NCI-H345 (cell line): ENCODE results near the gene IER2.

Experiments used
- DNase-seq: peaks from one replicate; lab custom pipeline; 2025; lab: John Stamatoyannopoulos, UW

Gene IER2

DNA sequence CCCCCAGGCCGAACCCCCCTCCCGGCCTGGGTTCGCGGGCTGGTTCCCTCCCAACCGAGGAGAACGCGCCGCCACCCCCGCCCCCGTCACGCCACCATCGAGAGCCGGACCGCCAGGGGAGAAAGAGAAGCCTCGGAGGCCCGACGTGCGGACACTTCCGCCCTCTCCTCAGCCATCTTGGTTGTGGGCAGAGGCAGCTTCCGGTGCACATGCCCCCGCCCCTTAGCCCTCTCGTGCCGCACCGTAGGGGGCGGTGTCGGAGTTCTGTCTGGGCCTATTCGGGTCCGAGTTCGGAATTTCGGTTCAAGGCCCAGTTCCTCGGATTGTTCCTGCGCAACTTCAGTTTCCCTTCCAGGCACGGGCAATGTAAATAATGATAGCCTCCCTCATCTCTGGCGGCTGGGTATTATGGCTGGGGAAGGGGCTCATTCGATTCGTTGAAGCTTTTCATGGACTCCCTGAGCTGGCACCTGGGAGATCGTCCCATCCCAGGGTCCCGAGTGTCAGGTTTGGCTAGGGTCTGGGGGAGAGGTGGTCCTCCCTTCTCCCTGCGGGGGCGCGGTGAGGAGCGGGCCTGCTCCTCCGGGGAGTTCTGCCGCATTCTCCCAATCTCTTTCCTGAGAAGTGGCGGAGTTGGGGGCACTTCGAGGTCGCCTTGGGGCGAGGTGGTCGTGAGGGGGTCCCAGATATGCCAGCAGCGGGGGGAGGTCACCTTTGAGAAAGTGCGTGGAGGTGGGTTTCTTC, at the start of gene IER2, which contains the start of gene STX10:
IER2 (plus strand) TSS at position 225 of the 744 bp plus-strand sequence. CDS start 2,776 bp downstream, outside the sequence.
STX10 (minus strand) TSS at position 189 of the 744 bp plus-strand sequence. CDS start 202 bp downstream, outside the sequence.
- peak; percentile 77 for DNase-seq

DNA sequence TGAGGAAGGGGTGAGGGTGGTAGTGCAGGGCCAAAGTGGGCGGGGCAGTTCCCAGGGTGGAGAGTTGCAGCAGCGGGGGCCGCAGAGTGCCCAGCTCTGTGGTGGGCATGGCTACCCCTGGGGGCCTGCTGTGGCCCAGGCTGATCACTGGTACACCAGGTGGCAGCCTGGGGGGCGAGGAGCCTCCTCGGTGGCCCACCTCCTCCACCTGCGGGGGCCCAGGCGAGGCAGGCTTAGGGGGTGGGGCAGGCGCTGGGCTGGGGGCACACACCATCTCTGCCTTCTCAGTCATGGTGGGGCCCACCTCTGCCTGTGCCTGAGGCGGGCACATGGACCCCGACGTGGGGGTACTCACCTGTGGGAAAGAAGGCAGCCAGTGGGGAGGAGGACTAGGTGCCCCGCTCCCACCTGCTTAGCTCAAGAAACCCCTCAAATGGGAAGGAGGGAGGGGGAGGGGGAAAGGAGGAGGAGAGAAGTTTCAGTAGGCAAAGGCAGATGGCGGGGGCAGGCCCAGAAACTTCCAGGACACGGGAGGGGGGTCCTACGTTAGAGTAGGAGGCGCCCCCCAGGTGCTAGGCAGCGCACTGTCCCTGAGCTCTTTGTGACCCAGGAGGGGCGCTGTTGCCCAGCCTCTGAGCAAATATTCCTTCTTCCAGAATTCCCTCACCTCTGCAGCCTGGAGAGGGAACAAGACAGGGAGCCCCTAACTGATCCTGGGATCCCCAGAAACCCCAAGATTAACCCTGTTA, 49.2 kb upstream of the IER2 start:
- DNase-seq, result no peak

- DNase-seq, result no peak
Observed at GRCh38 chr19:13101590-13102415, 48.4 kb upstream of the IER2 start.

DNA sequence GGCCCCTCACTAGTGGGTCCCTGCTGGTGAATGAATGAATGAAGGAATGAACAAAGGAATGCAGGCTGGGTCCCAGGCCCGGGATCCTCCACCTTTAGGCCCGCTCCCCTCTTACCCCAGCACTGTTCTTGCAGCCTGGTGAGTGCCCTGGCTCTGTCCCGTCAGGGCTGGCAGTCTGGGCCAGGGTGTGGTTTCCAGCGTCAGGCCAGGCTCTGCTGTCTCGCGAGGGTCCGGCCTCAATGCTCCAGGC, 47.9 kb upstream of the IER2 start:
- DNase-seq, result no peak

DNA sequence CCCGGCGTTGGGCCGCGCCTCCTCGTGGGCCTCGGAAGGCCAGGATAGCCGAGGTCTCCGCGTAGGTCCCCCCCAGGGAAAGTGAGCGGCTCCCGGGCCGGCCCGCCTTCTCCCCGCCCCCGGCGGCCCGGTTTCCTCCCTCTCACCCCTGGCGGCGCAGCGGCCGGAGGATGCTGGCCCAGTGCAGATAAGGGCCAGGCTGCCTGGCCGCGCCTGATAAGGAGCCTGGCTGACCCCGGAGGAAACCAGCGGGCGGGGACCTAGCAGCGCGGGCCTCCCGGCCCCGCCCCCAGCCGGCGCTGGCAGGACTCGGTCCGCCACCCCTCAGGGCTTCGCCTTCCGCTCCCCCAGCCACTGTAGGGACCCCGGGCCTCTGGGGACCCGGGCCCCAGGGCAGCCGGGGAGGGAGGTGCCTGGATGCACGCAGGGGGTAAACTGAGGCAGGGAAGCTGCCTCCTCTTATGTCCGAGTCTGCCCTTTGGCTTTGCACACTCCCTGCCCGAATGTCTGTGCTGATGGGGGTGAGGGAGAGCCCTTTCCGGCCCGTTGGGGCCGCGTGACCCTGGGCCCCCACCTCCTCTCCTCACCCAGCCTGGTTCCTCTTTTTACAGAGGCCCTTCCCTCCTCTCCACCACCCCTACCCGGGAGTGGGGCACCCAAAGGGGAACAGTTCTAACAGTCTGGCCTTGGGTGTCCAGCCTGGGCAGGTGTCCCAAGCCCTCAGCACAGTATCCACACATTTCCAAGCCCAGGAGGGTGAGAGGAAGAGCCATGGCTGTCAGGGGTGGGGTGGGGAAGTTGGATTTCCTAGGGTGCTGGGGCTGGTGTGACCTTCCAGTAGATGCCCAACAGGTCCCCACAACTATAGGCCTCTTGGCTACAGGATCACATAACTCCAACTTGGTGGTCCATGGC, 47.3 kb upstream of the IER2 start, which contains the start of gene LYL1:
LYL1 (minus strand) TSS at position 193 of the 915 bp plus-strand sequence. CDS start 1,687 bp downstream, outside the sequence.
- DNase-seq, result no peak

- no peak for DNase-seq
Observed at GRCh38 chr19:13103581-13104359, 46.4 kb upstream of the IER2 start.

DNA sequence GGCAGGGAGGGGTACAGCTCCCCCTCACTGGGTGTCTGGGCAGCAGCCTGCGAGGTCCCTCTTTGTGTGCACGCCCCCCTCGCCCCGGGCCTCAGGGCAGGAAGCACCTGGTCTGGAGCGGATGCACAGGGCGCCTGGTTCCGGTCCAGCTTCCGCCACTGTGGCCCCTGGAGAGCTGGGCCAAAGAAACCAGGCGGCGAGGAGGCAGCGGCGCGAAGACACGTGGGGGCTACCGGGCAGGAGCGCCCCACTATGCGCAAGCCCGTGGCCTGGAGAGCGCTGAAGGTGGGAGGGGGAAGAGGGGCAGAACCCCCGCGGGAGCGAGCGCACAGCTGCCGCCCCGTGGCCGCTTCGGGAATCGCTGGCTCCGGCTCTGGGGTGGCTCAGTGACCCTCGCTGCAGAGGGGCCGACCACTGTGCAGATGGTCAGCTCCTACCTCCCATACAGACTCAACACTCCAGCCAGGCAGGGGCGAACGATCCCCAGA, 45.8 kb upstream of the IER2 start:
- DNase-seq, result no peak

GRCh38 chr19:13104848-13105711, 45.1 kb upstream of the IER2 start:
- DNase-seq, result no peak

DNA sequence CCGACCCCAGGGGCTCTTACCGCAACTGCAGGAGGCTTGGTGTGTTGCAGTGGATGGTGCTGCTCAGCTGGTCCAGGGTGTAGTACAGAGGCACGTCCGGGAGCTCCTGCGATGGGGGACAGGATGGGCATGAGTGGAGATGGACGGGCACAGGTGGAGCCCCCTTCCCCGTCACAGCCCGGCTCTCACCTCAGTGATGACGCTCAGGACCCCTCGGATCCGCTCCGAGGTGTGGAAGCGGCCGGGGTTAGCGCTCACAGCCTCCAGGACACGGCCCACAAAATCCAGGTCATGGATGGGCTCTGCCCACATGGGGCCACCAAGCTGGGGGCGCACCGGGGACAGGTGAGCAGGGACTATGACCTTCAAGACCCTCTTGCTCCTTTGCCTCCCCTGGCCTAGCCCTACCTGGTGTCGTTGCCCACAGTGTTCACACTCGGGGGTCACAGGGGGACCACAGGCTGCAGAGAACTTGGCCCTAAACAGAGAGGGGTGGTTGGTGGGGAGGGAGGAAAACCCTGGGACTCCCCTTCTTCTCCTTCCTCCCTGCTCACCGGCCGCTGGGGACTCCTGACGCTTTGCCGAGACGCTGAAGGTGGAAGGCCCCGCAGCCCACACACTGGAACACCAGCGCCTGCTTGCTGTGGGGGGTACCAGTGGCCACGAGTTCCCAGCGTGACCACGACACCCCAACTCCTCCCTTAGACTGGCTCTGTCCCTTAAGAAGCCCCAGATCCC, 40.7 kb upstream of the IER2 start:
- no peak for DNase-seq

DNA sequence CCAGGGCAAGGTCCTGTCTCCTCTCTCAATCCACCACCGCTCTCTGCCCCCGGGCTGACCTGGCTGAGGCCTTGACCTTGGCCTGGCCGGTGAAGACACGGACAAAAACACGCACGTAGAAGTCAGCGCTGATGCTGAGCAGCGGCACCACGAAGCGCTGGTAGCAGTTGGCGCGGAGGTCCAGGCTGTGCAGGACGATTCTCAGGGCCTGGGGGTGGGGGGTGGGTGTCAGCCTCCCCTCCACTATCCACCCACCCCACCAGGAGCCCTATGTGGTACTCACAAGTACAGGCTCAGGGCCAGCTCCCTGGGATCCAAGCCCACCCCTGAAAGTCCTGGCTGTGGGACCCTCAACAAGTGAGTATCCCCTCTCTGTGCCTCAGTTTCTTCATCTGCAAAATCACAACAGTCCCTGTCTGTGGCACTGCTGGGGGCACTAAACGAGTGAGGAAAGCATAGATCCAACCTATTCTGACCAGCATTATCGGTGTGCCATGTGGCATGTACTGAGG, 40.1 kb upstream of the IER2 start:
- no peak for DNase-seq

- no peak for DNase-seq
Observed at GRCh38 chr19:13112555-13112954, 37.7 kb upstream of the IER2 start.

GRCh38 chr19:13115936-13116281, 34.3 kb upstream of the IER2 start:
- no peak for DNase-seq

GRCh38 chr19:13116282-13117175, 33.7 kb upstream of the IER2 start, which contains the start of gene TRMT1:
Gene TRMT1, minus strand, starts transcription at chr19:13116740. Its CDS starts 341 bp downstream, at chr19:13116399.
- peak; percentile 71 for DNase-seq

DNA sequence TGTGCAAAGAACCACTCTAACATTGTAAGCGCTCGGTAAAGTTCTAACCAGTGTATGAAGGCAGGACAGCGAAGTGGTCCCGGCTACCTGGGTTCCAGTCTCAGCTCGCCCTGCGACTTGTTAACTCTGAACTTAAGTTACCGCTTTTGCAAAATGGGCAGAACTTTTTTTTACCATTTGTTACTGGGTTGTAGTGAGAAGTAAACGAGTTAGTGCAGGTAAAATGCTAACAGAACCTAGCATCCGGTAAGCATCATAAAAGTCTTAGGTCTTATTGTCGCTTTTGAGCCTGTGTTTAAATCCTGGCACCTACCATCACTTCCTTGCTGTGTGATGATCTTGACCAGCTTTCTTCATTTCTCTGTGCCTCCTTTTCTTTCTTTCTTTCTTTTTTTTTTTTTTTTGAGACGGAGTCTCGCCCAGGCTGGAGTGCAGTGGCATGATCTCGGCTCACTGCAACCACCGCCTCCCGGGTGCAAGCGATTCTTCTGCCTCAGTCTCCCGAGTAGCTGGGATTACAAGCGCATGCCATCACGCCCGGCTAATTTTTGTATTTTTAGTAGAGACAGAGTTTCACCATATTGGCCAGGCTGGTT, 32.9 kb upstream of the IER2 start:
- no peak for DNase-seq

GRCh38 chr19:13117772-13118423, 32.3 kb upstream of the IER2 start, which contains the start of gene NACC1:
Gene NACC1, plus strand, starts transcription at chr19:13118264. Its CDS starts 16,944 bp downstream, at chr19:13135208.
- peak; percentile 72 for DNase-seq

DNA sequence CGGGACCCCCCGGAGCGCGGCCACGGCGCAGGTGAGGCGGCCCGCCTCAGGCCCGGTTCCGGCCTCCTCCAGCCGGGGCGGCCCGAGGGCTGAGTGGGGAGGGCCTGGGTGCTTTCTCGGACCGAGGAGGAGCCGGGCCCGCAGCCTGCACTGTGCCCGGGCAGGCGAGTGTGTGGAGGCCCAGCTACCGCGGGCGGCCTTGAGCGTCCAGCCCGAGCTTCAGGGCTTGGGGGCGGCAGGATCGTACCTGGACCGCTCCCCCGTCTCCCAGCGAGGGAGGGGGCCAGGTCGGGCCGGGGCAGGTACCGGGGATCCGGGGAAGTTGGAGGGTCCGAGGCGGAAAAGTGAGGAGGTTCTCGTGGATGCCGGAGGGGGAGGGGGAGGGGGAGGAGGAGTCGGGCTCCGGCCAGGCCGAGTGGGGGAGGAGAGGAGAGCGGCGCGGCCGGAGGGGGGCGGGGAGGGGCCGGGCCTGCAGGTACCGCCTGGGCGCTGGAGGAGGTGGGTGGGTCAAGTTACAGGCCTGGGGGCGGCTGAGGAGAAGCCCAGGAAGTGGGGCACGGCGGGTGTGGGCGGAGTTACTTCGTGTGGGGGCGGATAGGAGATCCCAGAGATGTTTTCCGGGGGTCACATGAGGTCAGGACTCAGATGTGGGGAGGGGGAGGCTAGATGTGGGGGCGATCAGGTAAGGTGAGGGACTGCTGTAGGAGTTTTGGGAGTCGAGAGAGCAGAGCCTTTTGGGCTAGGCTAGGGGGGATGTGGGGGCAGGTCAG, 31.6 kb upstream of the IER2 start:
- DNase-seq, result peak; percentile 7
